Effector memory CD4-positive, alpha-beta T cell (primary cell): ENCODE data around the gene PLA2R1.

Experiments
- DNase-seq, 3 donors: peaks; one replicate each; pipeline ENCODE4 v3.0.0-alpha.2; 2020
- H3K27ac ChIP-seq: 2 replicates; pipeline ENCODE4 v1.7.0; 2013; ENCODE audit warnings: mild to moderate bottlenecking, low read length, moderate library complexity; ENCODE audit not compliant: insufficient read depth, poor library complexity, severe bottlenecking
- H3K27me3 ChIP-seq: replicated peaks from 2 replicates; pipeline ENCODE4 v1.7.0; 2013; ENCODE audit warnings: mild to moderate bottlenecking, low read length; ENCODE audit not compliant: insufficient read depth, control insufficient read depth, poor library complexity, severe bottlenecking
- H3K36me3 ChIP-seq: 2 replicates; pipeline ENCODE4 v1.7.0; 2013; ENCODE audit warnings: mild to moderate bottlenecking, low read length, moderate library complexity; ENCODE audit not compliant: control insufficient read depth, insufficient read depth
- H3K4me1 ChIP-seq: 2 replicates; pipeline ENCODE4 v1.7.0; 2013; ENCODE audit warnings: low read length, mild to moderate bottlenecking; ENCODE audit not compliant: control insufficient read depth, insufficient read depth, poor library complexity, severe bottlenecking
- H3K4me3 ChIP-seq: 2 replicates; pipeline ENCODE4 v1.7.0; 2013; ENCODE audit warnings: low read length, low read depth, mild to moderate bottlenecking; ENCODE audit not compliant: insufficient read depth, poor library complexity, severe bottlenecking
- H3K9me3 ChIP-seq: 2 replicates; pipeline ENCODE4 v1.7.0; 2013; ENCODE audit warnings: mild to moderate bottlenecking, low read length, moderate library complexity; ENCODE audit not compliant: control insufficient read depth

Gene PLA2R1

DNA sequence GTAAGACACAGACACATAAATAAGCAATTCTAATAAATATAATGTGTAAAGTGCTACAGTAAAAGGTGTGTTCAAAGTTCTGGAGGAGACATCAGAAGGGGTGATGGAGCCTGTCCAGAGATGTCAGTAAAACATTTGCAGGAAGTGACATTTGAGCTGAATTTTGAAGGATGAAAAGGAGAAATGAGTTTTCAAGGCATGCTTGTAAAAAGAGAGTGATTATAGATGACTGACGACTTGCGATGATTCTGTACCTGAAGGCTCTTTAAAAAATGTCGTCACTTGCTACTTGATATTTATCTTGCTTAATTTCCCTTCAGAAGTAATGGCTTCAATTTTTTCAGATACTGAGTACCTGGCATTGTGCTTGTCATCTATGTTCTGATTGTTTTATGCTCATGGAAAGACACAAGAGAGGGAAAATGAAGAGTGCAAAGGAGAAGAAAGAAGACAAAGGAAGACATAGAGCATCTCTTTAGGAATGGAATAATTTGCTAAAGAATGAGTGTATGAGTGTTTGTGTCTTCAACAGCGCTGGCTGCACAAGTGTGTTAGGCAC, 73.9 kb downstream of the PLA2R1 start:
- Histone ChIP-seq H3K4me1 (no peaks in the 10 kb centered on the region), H3K27me3 (peaks cover 3% of the 10 kb centered on the region), H3K27ac (no peak overlapping the region), H3K36me3 (no peaks in the 10 kb centered on the region), H3K4me3 (no peak overlapping the region), H3K9me3 (no peaks in the 10 kb centered on the region)
- no peak for DNase-seq

DNA sequence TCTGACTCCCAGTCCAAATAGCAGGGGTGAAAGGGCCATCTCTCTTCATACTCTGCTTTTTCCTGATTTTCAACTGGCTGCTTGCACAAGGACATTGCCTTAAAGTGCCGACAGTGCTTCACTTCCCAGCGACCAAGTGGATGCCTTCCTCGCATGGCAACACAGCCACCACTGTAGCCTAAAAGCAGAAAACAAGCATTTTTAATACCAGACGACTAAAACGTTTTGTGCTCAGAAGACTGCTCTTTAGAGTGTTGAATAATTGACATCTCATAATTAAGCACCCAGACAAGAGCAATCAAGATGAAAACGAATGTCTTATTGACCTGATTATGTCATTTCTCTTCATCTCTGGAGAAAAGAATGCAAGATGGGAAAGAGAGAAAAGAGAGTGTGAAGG, 75.2 kb downstream of the PLA2R1 start:
- Histone ChIP-seq H3K27me3 (peaks cover 3% of the 10 kb centered on the region), H3K4me1 (no peaks in the 10 kb centered on the region), H3K4me3 (no peak overlapping the region), H3K27ac (no peak overlapping the region), H3K9me3 (no peaks in the 10 kb centered on the region), H3K36me3 (no peaks in the 10 kb centered on the region)
- DNase-seq: no peak

DNA sequence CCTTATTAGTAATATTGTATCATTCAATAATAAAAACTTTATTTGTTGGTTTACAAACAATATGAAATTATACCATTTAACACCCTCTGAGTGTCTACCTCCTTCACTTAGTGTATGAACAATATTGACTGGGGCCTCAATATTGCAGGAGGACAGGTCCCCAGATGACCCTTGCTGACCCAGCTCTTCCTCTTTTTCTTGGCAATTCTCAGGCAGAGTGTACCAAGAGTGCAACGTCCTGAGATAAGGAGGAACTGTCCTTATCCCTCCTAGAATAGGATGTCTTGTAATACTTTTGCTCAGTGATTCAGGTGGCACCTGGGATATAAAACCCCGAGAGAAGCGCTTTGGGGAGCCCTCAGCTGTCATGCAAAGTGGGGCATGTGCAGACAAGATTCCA, 76.8 kb downstream of the PLA2R1 start:
- H3K4me1 ChIP-seq: no peaks in the 10 kb centered on the region
- H3K27me3 ChIP-seq: peaks cover 3% of the 10 kb centered on the region
- no peaks in the 10 kb centered on the region for H3K36me3 ChIP-seq
- no peak overlapping the region for H3K27ac ChIP-seq
- H3K9me3 ChIP-seq: no peaks in the 10 kb centered on the region
- DNase-seq: no peak
- no peak overlapping the region for H3K4me3 ChIP-seq

DNA sequence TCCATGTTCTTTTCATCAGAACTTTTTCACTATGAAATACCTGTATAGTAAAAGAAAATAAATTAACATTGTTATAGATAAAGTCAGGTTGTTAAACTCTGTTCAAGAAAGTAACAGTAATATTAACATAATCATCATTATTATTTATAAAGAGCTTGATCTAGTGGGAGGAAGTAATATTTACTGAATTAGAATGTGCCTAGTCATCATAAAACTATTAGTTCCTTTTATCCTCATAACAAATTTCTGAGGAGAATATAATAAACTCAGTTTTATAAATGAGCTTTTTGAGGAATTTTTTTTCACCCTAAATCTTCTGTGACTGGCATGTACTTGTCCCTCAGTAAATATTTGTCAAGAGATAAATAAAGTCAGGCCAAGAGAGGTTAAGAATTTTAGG, 78.4 kb downstream of the PLA2R1 start:
- Histone ChIP-seq H3K4me1 (no peaks in the 10 kb centered on the region), H3K9me3 (no peaks in the 10 kb centered on the region), H3K27ac (no peak overlapping the region), H3K36me3 (no peaks in the 10 kb centered on the region), H3K27me3 (peaks cover 3% of the 10 kb centered on the region), H3K4me3 (no peak overlapping the region)
- no peak for DNase-seq

DNA sequence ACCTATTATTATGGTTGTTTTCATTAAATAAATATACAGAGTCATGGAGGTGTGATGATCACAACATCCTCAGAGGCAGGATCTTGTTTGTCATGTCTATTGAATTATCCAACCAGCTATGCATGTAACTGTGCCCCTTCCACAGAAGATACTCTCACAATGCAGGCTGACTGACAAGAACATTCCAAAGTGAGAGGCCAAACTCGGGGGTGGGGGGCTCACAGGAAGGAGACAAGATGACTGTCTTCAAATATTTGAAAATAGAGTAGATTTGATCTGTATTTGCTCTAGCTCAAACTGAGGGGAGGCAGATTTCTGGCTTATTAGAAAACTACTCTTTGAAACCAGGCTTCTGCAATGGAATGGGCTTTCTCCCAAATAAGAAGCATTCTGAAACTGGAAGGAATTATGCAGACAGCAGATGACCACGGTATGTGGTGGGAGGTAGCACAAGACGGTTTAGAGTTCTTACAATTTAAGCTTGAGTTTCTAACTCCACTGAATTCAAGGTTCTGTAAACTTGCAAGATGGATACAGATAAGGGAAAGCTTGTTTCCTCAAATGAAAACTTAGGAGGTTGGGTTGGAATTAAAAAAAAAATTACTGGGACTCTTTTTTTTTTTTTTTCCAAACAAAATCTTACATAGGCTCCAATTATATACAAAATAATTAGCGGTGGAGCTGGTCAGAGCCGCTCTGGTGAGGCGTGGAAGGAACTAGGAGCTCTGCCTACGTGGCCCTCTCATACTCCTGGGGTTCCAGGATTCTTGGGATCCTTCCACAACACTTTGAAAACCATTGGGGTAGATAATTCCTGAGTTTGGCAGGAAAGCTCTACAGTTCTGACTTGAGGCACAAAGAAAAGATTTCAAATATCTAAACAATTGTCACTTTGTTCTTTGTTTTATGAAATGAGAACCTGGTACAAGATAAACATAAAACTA, 79.3 kb downstream of the PLA2R1 start:
- Histone ChIP-seq H3K27me3 (peaks cover 3% of the 10 kb centered on the region), H3K4me1 (no peaks in the 10 kb centered on the region), H3K27ac (no peak overlapping the region), H3K4me3 (no peak overlapping the region), H3K36me3 (no peaks in the 10 kb centered on the region), H3K9me3 (no peaks in the 10 kb centered on the region)
- no peak for DNase-seq

DNA sequence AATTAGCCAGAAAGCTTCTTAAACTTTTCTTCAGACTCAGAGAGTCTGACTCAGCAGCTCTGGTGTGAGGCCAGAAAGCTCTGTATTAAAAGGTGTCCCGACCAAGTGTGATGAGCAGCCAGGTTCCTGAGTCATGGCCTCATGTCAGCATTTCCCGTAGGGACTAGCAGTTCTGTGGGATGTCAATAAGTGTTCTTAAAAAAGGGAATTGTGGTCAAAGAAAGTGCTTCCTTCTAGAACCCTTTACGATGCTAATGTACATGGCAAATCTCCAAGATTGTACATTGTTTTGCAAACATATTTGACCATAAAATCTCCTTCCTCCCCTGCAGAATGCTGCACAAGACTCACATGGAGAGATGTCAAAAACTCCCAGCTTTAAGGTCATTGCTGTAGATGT, 80.1 kb downstream of the PLA2R1 start:
- no peaks in the 10 kb centered on the region for H3K4me1 ChIP-seq
- no peak for DNase-seq

DNA sequence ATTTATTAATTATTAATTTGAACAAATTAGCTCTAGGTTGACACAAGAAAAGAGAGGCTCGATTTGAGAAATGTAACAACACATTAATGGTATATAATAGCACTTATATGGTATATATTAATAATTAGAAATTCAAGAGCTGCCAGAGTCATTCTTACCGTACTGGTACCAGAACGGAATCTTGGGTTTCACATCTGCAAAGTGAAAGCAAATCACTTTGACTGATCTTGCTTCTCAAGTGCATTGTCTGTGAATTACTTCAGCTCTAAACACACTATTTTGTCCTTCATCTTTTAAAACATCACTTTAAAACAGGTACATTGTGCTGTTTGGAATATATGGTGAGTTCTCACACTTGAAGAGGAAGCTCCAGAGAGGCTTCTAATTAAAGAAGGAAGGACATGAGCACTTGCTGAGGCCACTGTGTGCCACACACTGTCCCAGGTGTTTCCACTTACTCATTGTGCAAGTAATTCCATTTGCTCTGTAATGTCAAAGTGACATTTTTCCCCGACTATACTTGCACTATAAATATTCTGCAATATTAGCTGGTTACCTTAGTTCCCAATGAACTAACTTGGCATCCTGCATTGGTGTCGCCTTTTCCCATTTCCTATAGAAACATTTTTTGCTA, 85.8 kb downstream of the PLA2R1 start:
- no peaks in the 10 kb centered on the region for H3K9me3 ChIP-seq

More for the DNA sequence above, 80.1 kb downstream of the PLA2R1 start:
- H3K9me3 ChIP-seq: no peaks in the 10 kb centered on the region
- no peak overlapping the region for H3K4me3 ChIP-seq
- H3K36me3 ChIP-seq: no peaks in the 10 kb centered on the region
- no peak overlapping the region for H3K27ac ChIP-seq
- H3K27me3 ChIP-seq: peaks cover 4% of the 10 kb centered on the region

DNA sequence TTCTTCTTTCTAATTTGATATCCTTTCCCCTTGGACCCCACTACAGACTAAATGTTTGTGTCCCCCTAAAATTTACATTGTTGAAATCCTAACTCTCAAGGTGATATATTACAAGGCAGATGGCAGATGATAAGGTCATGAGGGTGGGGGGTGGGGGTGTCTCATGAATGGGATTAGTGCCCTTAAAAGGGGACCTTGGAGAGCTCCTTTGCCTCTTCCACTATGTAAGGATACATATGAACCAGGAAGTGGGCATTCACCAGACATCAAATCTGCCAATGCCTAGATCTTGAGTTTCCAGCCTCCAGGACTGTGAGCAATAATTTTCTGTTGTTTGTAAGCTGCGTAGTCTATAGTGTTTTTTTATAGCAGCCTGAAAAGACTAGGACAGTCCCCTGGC, 89.1 kb downstream of the PLA2R1 start:
- Histone ChIP-seq H3K4me3 (no peak overlapping the region), H3K27ac (no peak overlapping the region), H3K36me3 (no peaks in the 10 kb centered on the region), H3K4me1 (no peaks in the 10 kb centered on the region), H3K27me3 (peaks cover 5% of the 10 kb centered on the region), H3K9me3 (no peaks in the 10 kb centered on the region)
- no peak for DNase-seq

More for the DNA sequence above, 85.8 kb downstream of the PLA2R1 start:
- H3K4me1 ChIP-seq: no peaks in the 10 kb centered on the region
- H3K4me3 ChIP-seq: no peak overlapping the region
- peaks cover 5% of the 10 kb centered on the region for H3K27me3 ChIP-seq
- H3K27ac ChIP-seq: no peak overlapping the region
- H3K36me3 ChIP-seq: no peaks in the 10 kb centered on the region
- no peak for DNase-seq

DNA sequence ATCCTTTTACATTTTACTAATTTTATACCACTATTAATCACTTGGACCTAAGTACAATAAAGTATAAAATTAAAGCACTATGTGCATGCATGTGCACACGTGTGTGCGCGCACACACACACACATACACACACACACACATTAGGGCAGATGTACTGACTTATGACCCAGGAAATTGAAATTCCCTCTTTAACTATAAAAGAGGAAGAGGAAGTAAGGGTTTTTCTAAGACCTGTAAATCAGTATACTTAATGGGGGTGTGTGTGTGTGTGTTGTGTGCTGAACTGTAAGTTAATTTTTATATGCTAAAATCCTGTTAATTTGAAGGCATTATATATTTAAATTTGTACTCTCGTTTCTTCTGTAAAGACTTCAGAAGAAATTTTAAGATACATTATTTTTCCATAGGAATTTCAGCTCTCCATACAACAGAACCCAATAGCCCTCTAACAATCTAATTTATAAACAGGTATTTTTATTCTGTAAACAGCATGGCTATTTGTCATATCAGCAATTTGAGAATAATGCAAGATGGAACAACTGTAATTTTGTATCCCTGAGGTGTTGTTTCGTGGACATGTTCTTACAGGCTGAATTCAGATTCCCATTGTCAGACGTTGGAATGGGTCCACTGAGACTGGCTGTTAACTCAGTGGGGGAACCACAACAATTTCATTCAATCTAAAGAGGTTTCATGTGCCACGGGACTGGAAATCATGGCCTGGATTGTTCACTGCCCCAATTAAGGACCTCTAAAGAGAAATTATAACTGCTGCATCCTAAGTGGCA, 90.9 kb downstream of the PLA2R1 start:
- H3K27ac ChIP-seq: no peak overlapping the region
- no peaks in the 10 kb centered on the region for H3K36me3 ChIP-seq
- no peaks in the 10 kb centered on the region for H3K9me3 ChIP-seq
- no peaks in the 10 kb centered on the region for H3K4me1 ChIP-seq
- H3K4me3 ChIP-seq: no peak overlapping the region
- peaks cover 2% of the 10 kb centered on the region for H3K27me3 ChIP-seq
- no peak for DNase-seq
